Measurements from ENCODE around the gene MTHFD1L.

The MTHFD1L gene

GRCh38 chr6:150878347-150879213, 13.1 kb downstream of the MTHFD1L start:
- TF ChIP-seq CTCF (IDR thresholded peaks at IDR 0.05; ENCODE audit: control insufficient read depth, extremely low read depth, insufficient read depth) = no peak
- no peak for DNase-seq (ENCODE audit: low read depth)
- H3K4me3 ChIP-seq (ENCODE audit: low read depth, low read length) = no peak overlapping the region

- no peak for TF ChIP-seq CTCF (IDR thresholded peaks at IDR 0.05; ENCODE audit: control insufficient read depth, extremely low read depth, insufficient read depth)
- DNase-seq (ENCODE audit: low read depth) = no peak
- no peak overlapping the region for H3K4me3 ChIP-seq (ENCODE audit: low read depth, low read length)
These were observed 14.8 kb downstream of the MTHFD1L start for GRCh38 chr6:150880336-150880735.

GRCh38 chr6:150881911-150882481, 16.5 kb downstream of the MTHFD1L start:
- no peak for TF ChIP-seq CTCF (IDR thresholded peaks at IDR 0.05; ENCODE audit: control insufficient read depth, extremely low read depth, insufficient read depth)
- H3K4me3 ChIP-seq (ENCODE audit: low read depth, low read length) = no peak overlapping the region
- DNase-seq (ENCODE audit: low read depth) = peak; percentile 46

GRCh38 chr6:150883521-150883920, 18.0 kb downstream of the MTHFD1L start:
- TF ChIP-seq CTCF (IDR thresholded peaks at IDR 0.05; ENCODE audit: control insufficient read depth, extremely low read depth, insufficient read depth) = no peak
- DNase-seq (ENCODE audit: low read depth) = no peak
- H3K4me3 ChIP-seq (ENCODE audit: low read depth, low read length) = no peak overlapping the region

GRCh38 chr6:150886155-150886554, 20.7 kb downstream of the MTHFD1L start:
- TF ChIP-seq CTCF (IDR thresholded peaks at IDR 0.05; ENCODE audit: control insufficient read depth, extremely low read depth, insufficient read depth) = no peak
- no peak for DNase-seq (ENCODE audit: low read depth)
- H3K4me3 ChIP-seq (ENCODE audit: low read depth, low read length) = no peak overlapping the region

GRCh38 chr6:150887978-150888563, 22.6 kb downstream of the MTHFD1L start:
- no peak for DNase-seq (ENCODE audit: low read depth)
- TF ChIP-seq CTCF (IDR thresholded peaks at IDR 0.05; ENCODE audit: control insufficient read depth, extremely low read depth, insufficient read depth) = no peak
- H3K4me3 ChIP-seq (ENCODE audit: low read depth, low read length) = no peak overlapping the region

Data from LNCaP clone FGC (cell line).